GM12878 (cell line): ENCODE results near the gene TUFM.

Experiments used
- CEBPZ ChIP-seq: fragments of 150-350 bp; IDR thresholded peaks from 2 replicates; pipeline ENCODE4 v1.6.1; 2016; ENCODE audit warnings: low read depth, low read length
- CREB1 ChIP-seq: IDR thresholded peaks from 2 replicates; pipeline ENCODE4 v1.6.1; 2012; ENCODE audit warnings: low read depth, mild to moderate bottlenecking, inconsistent platforms
- CTCF ChIP-seq, 3 experiments: IDR thresholded peaks in 2 of 3; conservative IDR thresholded peaks in 1 of 3; 2 replicates each; pipeline ENCODE4 v1.5.1; 2011; ENCODE audit warnings: low read depth in 3 of 3, low read length in 3 of 3, mild to moderate bottlenecking in 3 of 3, control low read depth in 2 of 3, moderate library complexity in 2 of 3, inconsistent platforms in 1 of 3, mixed read lengths in 1 of 3; ENCODE audit not compliant: control insufficient read depth in 2 of 3, insufficient read depth in 1 of 3; ENCODE audit errors: extremely low read depth in 1 of 3
- POLR2A ChIP-seq: IDR thresholded peaks from 2 replicates; pipeline ENCODE4 v1.6.1; 2011; ENCODE audit warnings: low read depth, mild to moderate bottlenecking, low read length
- POLR2AphosphoS5 ChIP-seq: IDR thresholded peaks from 2 replicates; pipeline ENCODE4 v1.6.1; 2011; ENCODE audit warnings: mild to moderate bottlenecking, low read length, inconsistent platforms
- RAD21 ChIP-seq: IDR thresholded peaks from 2 replicates; pipeline ENCODE4 v1.6.1; 2011; ENCODE audit warnings: mild to moderate bottlenecking, low read depth, low read length, moderate library complexity; ENCODE audit not compliant: insufficient read depth
- STAT3 ChIP-seq: IDR thresholded peaks from 2 replicates; pipeline ENCODE4 v1.6.1; 2011; ENCODE audit warnings: low read depth, low read length, improper control_type of control experiment

- no peak for TF ChIP-seq CTCF (IDR thresholded peaks at IDR 0.05 in 2 of 3, conservative IDR thresholded peaks at IDR 0.05 in 1 of 3; ENCODE audit: control insufficient read depth in 2 of 3, extremely low read depth in 1 of 3, insufficient read depth in 1 of 3, low read depth in 3 of 3, low read length in 3 of 3)
- TF ChIP-seq CEBPZ, result no peak
- TF ChIP-seq CREB1, result no peak
- TF ChIP-seq POLR2AphosphoS5, result no peak
- no peak for TF ChIP-seq POLR2A
- no peak for TF ChIP-seq STAT3
- no peak for TF ChIP-seq RAD21
These were observed 18.0 kb upstream of the TUFM start for GRCh38 chr16:28863929-28864793.
